ENCODE measurements around the gene ZCCHC17.

ZCCHC17 gene

GRCh38 chr1:31394584-31395193 is 97.9 kb downstream of the ZCCHC17 start:
- peak; percentile 87 for DNase-seq (ENCODE audit: low spot score)

- peak; percentile 52 for DNase-seq (ENCODE audit: low spot score)
These were observed 100.0 kb downstream of the ZCCHC17 start for GRCh38 chr1:31396633-31397351.

GRCh38 chr1:31397360-31398095 is 100.7 kb downstream of the ZCCHC17 start:
- DNase-seq (ENCODE audit: low spot score): peak; percentile 71

- DNase-seq (ENCODE audit: low spot score): no peak
These were observed 101.4 kb downstream of the ZCCHC17 start for GRCh38 chr1:31398246-31398645.

GRCh38 chr1:31399976-31400375 is 103.1 kb downstream of the ZCCHC17 start:
- no peak for DNase-seq (ENCODE audit: low spot score)

GRCh38 chr1:31400393-31400792 is 103.6 kb downstream of the ZCCHC17 start:
- no peak for DNase-seq (ENCODE audit: low spot score)

- no peak for DNase-seq (ENCODE audit: low spot score)
These were observed 104.4 kb downstream of the ZCCHC17 start for GRCh38 chr1:31401241-31401640.

GRCh38 chr1:31405578-31406245 is 108.9 kb downstream of the ZCCHC17 start:
- DNase-seq (ENCODE audit: low spot score): no peak

GRCh38 chr1:31407029-31407626 is 110.3 kb downstream of the ZCCHC17 start:
- no peak for DNase-seq (ENCODE audit: low spot score)

GRCh38 chr1:31408788-31409318 is 112.0 kb downstream of the ZCCHC17 start:
- DNase-seq (ENCODE audit: low spot score): no peak

GRCh38 chr1:31409946-31410858 is 113.4 kb downstream of the ZCCHC17 start:
- DNase-seq (ENCODE audit: low spot score): no peak

GRCh38 chr1:31410871-31411270 is 114.0 kb downstream of the ZCCHC17 start:
- no peak for DNase-seq (ENCODE audit: low spot score)

GRCh38 chr1:31412205-31412604 is 115.4 kb downstream of the ZCCHC17 start:
- no peak for DNase-seq (ENCODE audit: low spot score)

GRCh38 chr1:31412732-31413404 is 116.0 kb downstream of the ZCCHC17 start, which contains the start of gene SERINC2:
TSS of gene SERINC2 (plus strand) at chr1:31413213. CDS start at chr1:31413266, 53 bp downstream.
- DNase-seq (ENCODE audit: low spot score): peak; percentile 72

GRCh38 chr1:31413405-31414001 is 116.7 kb downstream of the ZCCHC17 start:
- peak; percentile 77 for DNase-seq (ENCODE audit: low spot score)
